ENCODE measurements around the gene CRACR2B. TPM values are rescaled to one million over a fixed set of nuclear protein-coding genes. Genes with fewer than 3 reads are reported as not detected.

The CRACR2B gene
- total and polyA plus RNA-seq, 2 of the 13 experiments (the other 11 are each of a cell fraction or from before 2014, with no cell fraction given), result 14.9 to 21.0 TPM

DNA sequence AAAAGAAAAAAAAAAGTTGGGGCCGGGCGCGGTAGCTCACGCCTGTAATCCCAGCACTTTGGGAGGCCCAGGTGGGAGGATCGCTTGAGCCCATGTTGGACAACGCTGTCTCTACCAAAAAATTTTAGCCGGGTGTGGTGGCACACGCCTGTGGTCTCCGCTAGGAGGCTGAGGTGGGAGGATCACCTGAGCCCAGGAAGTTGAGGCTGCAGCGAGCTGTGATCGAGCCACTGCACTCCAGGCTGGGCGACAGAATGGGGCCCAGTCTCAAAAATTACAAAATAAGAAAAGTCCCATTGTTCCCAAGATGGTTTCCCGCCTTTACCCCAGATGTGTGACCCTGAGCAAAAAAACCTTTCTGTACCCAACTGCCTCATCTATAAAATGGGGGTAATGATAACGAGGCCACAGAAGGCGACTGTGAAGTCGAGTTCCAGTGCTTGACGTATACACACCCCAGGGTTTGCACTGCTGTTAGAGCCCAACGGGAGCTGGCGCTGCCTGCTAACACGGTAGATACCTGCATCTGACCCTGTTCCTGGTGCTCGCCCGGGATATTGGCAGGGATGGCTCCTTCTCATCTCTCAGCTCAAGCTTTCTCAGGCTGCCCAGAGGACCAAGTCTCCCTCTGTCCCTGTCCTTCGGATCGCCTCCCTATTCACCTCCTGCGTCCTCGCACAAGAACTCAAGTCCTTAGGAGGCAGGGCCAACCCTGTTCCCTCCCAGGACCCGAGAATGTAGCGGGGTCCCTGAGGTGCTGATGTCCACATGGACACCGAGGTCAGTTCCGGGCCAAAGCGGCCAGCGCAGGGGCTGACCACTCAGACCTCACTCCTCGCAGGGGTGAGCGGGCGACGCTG, 19.1 kb upstream of the CRACR2B start (continued):
- TF ChIP-seq ZNF383 (CRISPR knock-in tag; IDR thresholded peaks at IDR 0.05; ENCODE audit: borderline replicate concordance) (no peak), RARA (CRISPR knock-in tag; IDR thresholded peaks at IDR 0.05) (peak; percentile 55), NCOA1 (CRISPR knock-in tag; IDR thresholded peaks at IDR 0.05) (no peak), HNF4G (IDR thresholded peaks at IDR 0.05; ENCODE audit: borderline replicate concordance, low read depth, low read length) (no peak), HNF4G (CRISPR knock-in tag; IDR thresholded peaks at IDR 0.05; ENCODE audit: borderline replicate concordance, low read depth) (no peak), DMAP1 (CRISPR knock-in tag; IDR thresholded peaks at IDR 0.05) (no peak), SALL1 (CRISPR knock-in tag; IDR thresholded peaks at IDR 0.05) (no peak), ZNF773 (CRISPR knock-in tag; IDR thresholded peaks at IDR 0.05; ENCODE audit: borderline replicate concordance) (no peak), ZFP90 (CRISPR knock-in tag; IDR thresholded peaks at IDR 0.05; ENCODE audit: borderline replicate concordance) (0 out of 2 replicates have a peak, but pooled peaks have one; percentile 12), FOXJ3 (CRISPR knock-in tag; IDR thresholded peaks at IDR 0.05; ENCODE audit: borderline replicate concordance) (no peak), PHB2 (IDR thresholded peaks at IDR 0.05; ENCODE audit: partially characterized antibody) (no peak), ZSCAN20 (CRISPR knock-in tag; IDR thresholded peaks at IDR 0.05; ENCODE audit: borderline replicate concordance) (no peak), KAT7 (CRISPR knock-in tag; IDR thresholded peaks at IDR 0.05; ENCODE audit: borderline replicate concordance) (no peak; the same call in 1 of the 2 replicates), TCF12 (IDR thresholded peaks at IDR 0.05) (no peak), TCF12 (CRISPR knock-in tag; IDR thresholded peaks at IDR 0.05) (no peak), HOXD1 (CRISPR knock-in tag; IDR thresholded peaks at IDR 0.05) (peak; percentile 36; the same call in 1 of the 2 replicates), MED13 (CRISPR knock-in tag; IDR thresholded peaks at IDR 0.05) (no peak), JUN (CRISPR knock-in tag; IDR thresholded peaks at IDR 0.05) (no peak; the same call in 1 of the 2 replicates), SP4 (CRISPR knock-in tag; IDR thresholded peaks at IDR 0.05) (no peak), CENPX (CRISPR knock-in tag; IDR thresholded peaks at IDR 0.05) (no peak), SMC3 (IDR thresholded peaks at IDR 0.05; ENCODE audit: low read length) (no peak), SYNCRIP (IDR thresholded peaks at IDR 0.05; ENCODE audit: insufficient read depth, low read depth, low read length) (no peak), ATF7 (IDR thresholded peaks at IDR 0.05) (no peak), ATF7 (CRISPR knock-in tag; IDR thresholded peaks at IDR 0.05) (no peak), ZNF280B (CRISPR knock-in tag; IDR thresholded peaks at IDR 0.05; ENCODE audit: borderline replicate concordance) (no peak; the same call in 1 of the 2 replicates), ZNF777 (CRISPR knock-in tag; IDR thresholded peaks at IDR 0.05) (no peak; the same call in 1 of the 2 replicates), SP2 (CRISPR knock-in tag; IDR thresholded peaks at IDR 0.05) (no peak), ZNF746 (CRISPR knock-in tag; IDR thresholded peaks at IDR 0.05) (0 out of 2 replicates have a peak, but pooled peaks have one; percentile 19), MAFG (CRISPR knock-in tag; IDR thresholded peaks at IDR 0.05) (no peak), ZNF333 (CRISPR knock-in tag; IDR thresholded peaks at IDR 0.05; ENCODE audit: borderline replicate concordance) (no peak)
- TF ChIP-seq, protein P1, sequence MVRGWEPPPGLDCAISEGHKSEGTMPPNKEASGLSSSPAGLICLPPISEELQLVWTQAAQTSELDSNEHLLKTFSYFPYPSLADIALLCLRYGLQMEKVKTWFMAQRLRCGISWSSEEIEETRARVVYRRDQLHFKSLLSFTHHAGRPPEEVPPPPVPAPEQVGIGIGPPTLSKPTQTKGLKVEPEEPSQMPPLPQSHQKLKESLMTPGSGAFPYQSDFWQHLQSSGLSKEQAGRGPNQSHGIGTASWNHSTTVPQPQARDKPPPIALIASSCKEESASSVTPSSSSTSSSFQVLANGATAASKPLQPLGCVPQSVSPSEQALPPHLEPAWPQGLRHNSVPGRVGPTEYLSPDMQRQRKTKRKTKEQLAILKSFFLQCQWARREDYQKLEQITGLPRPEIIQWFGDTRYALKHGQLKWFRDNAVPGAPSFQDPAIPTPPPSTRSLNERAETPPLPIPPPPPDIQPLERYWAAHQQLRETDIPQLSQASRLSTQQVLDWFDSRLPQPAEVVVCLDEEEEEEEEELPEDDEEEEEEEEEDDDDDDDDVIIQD (CRISPR knock-in tag; IDR thresholded peaks at IDR 0.05; ENCODE audit: low read depth), result peak; percentile 43; the same call in 1 of the 2 replicates

Measured in HepG2 (cell line).